ENCODE data around the gene DIDO1.

The DIDO1 gene

GRCh38 chr20:62890444-62890843 lies 35.9 kb downstream of the DIDO1 start:
- peaks cover 79% of the 10 kb centered on the region for H3K36me3 Mint-ChIP-seq (ENCODE audit: insufficient read depth)
- peak overlapping the region in 1 of 2 donors; percentile 76 for H3K27ac Mint-ChIP-seq
- no peak for DNase-seq
- H3K27me3 Mint-ChIP-seq: no peaks in the 10 kb centered on the region
- no peak overlapping the region for H3K4me3 Mint-ChIP-seq
- peaks cover 4 to 6% of the 10 kb centered on the region in 2 donors for H3K4me1 Mint-ChIP-seq (ENCODE audit: low read depth in 2 of 2)
- no peak for ATAC-seq (replicated peaks)
- no peaks in the 10 kb centered on the region for H3K9me3 Mint-ChIP-seq

GRCh38 chr20:62889871-62890270 lies 36.4 kb downstream of the DIDO1 start:
- no peak overlapping the region for H3K4me3 Mint-ChIP-seq
- ATAC-seq (replicated peaks) (no peak), DNase-seq (no peak)
- H3K36me3 Mint-ChIP-seq (ENCODE audit: insufficient read depth): peaks cover 73% of the 10 kb centered on the region
- H3K4me1 Mint-ChIP-seq (ENCODE audit: low read depth in 2 of 2): peaks cover 4 to 6% of the 10 kb centered on the region in 2 donors
- H3K27ac Mint-ChIP-seq: no peak overlapping the region
- H3K27me3 Mint-ChIP-seq: no peaks in the 10 kb centered on the region
- no peaks in the 10 kb centered on the region for H3K9me3 Mint-ChIP-seq

- DNase-seq (no peak), ATAC-seq (replicated peaks) (no peak)
- peaks cover 69% of the 10 kb centered on the region for H3K36me3 Mint-ChIP-seq (ENCODE audit: insufficient read depth)
- no peak overlapping the region for H3K4me3 Mint-ChIP-seq
- peaks cover 4 to 6% of the 10 kb centered on the region in 2 donors for H3K4me1 Mint-ChIP-seq (ENCODE audit: low read depth in 2 of 2)
- no peak overlapping the region for H3K27ac Mint-ChIP-seq
- H3K9me3 Mint-ChIP-seq: no peaks in the 10 kb centered on the region
- no peaks in the 10 kb centered on the region for H3K27me3 Mint-ChIP-seq
Measured at GRCh38 chr20:62889411-62889810, 36.9 kb downstream of the DIDO1 start.

GRCh38 chr20:62888910-62889309 lies 37.4 kb downstream of the DIDO1 start:
- Mint-ChIP-seq H3K4me1 (ENCODE audit: low read depth in 2 of 2) (peaks cover 4 to 6% of the 10 kb centered on the region in 2 donors), H3K4me3 (no peak overlapping the region), H3K27ac (no peak overlapping the region), H3K27me3 (no peaks in the 10 kb centered on the region), H3K9me3 (no peaks in the 10 kb centered on the region), H3K36me3 (ENCODE audit: insufficient read depth) (peaks cover 64% of the 10 kb centered on the region)
- ATAC-seq (replicated peaks) (no peak), DNase-seq (no peak)

- DNase-seq (no peak), ATAC-seq (replicated peaks) (no peak)
- Mint-ChIP-seq H3K9me3 (no peaks in the 10 kb centered on the region), H3K4me3 (no peak overlapping the region), H3K4me1 (ENCODE audit: low read depth in 2 of 2) (peaks cover 4 to 6% of the 10 kb centered on the region in 2 donors), H3K36me3 (ENCODE audit: insufficient read depth) (peaks cover 63% of the 10 kb centered on the region), H3K27me3 (no peaks in the 10 kb centered on the region), H3K27ac (no peak overlapping the region)
Measured at GRCh38 chr20:62888406-62888805, 37.9 kb downstream of the DIDO1 start.

DNA sequence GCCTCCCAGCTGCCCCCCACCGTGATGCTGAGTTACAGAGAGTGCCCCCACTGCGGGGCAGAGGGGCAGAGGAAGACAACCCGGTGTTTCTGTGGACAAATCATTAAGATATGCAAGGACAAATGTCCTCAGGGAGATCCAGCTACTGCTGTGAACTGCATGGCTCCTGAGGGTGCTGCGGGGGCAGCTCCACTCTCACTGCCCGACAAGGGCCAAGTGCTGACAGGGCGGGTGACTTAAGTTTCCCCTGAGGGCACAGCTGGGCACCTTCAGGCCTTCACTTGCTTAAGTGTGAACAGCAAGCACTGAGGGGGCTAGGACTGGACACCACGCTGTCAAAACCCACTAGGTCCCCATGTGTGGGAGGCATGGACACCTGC lies 38.5 kb downstream of the DIDO1 start:
- ATAC-seq (replicated peaks): no peak
- Mint-ChIP-seq H3K27me3 (no peaks in the 10 kb centered on the region), H3K36me3 (ENCODE audit: insufficient read depth) (peaks cover 57% of the 10 kb centered on the region), H3K27ac (no peak overlapping the region), H3K4me3 (no peak overlapping the region), H3K4me1 (ENCODE audit: low read depth in 2 of 2) (peaks cover 4 to 6% of the 10 kb centered on the region in 2 donors), H3K9me3 (no peaks in the 10 kb centered on the region)
- DNase-seq: no peak

GRCh38 chr20:62887152-62887859 lies 39.0 kb downstream of the DIDO1 start:
- Mint-ChIP-seq H3K9me3 (no peaks in the 10 kb centered on the region), H3K4me1 (ENCODE audit: low read depth in 2 of 2) (peaks cover 4 to 6% of the 10 kb centered on the region in 2 donors), H3K4me3 (no peak overlapping the region), H3K36me3 (ENCODE audit: insufficient read depth) (peaks cover 52% of the 10 kb centered on the region), H3K27me3 (no peaks in the 10 kb centered on the region), H3K27ac (no peak overlapping the region)
- peak; percentile 79 for ATAC-seq (replicated peaks)
- DNase-seq: peak; percentile 25 to 31 (median 27)

GRCh38 chr20:62886709-62887058 lies 39.6 kb downstream of the DIDO1 start:
- no peak for ATAC-seq (replicated peaks)
- Mint-ChIP-seq H3K4me3 (no peak overlapping the region), H3K9me3 (no peaks in the 10 kb centered on the region), H3K27ac (no peak overlapping the region), H3K36me3 (ENCODE audit: insufficient read depth) (peaks cover 45% of the 10 kb centered on the region), H3K4me1 (ENCODE audit: low read depth in 2 of 2) (peaks cover 4 to 6% of the 10 kb centered on the region in 2 donors), H3K27me3 (no peaks in the 10 kb centered on the region)
- no peak for DNase-seq

DNA sequence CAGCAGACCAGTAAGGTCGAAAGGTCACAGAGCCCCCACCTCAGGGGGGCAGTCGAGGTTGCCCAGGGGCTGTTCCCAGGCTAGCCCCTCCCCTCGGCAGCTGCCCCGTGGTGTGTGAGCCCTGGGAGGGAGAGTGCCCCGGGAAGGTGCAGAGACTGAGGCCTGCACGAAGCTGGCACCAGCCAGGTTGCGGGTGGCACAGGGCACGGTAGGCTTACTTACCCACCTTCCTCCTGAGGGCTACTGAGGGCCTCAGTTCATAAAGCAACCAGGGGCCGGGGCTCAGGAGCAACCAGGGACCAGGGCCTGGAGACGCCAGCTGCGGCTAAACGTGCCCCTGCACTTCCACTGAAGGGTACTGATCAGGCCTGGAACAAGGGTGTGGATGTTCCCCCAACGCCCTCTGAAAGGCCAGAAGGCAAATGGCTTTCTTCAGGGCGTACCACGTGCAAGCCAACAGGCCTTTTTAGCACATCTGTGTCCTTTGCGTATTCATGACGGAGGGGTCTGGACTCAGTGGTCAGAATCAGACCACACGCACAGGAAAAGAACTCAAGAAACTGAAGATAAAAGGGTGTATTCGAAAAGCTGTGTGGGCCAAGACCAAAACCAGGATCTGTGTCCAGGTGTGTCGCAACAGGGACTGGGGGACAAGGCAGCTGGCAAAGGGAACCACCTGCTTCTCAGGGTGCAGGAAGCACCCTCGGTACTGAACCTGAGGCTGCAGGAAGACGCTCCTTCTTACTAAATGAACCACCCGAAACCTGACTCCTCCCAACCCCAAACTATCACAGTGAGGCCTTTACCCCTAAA lies 40.2 kb downstream of the DIDO1 start:
- no peaks in the 10 kb centered on the region for H3K9me3 Mint-ChIP-seq
- H3K36me3 Mint-ChIP-seq (ENCODE audit: insufficient read depth): peaks cover 40% of the 10 kb centered on the region
- no peaks in the 10 kb centered on the region for H3K27me3 Mint-ChIP-seq
- peaks cover 4 to 6% of the 10 kb centered on the region in 2 donors for H3K4me1 Mint-ChIP-seq (ENCODE audit: low read depth in 2 of 2)
- no peak overlapping the region for H3K4me3 Mint-ChIP-seq
- no peak overlapping the region for H3K27ac Mint-ChIP-seq
- ATAC-seq (replicated peaks) (no peak), DNase-seq (no peak)

- DNase-seq (no peak), ATAC-seq (replicated peaks) (no peak)
- no peaks in the 10 kb centered on the region for H3K27me3 Mint-ChIP-seq
- no peak overlapping the region for H3K27ac Mint-ChIP-seq
- H3K4me1 Mint-ChIP-seq (ENCODE audit: low read depth in 2 of 2): peaks cover 4 to 6% of the 10 kb centered on the region in 2 donors
- no peak overlapping the region for H3K4me3 Mint-ChIP-seq
- no peaks in the 10 kb centered on the region for H3K9me3 Mint-ChIP-seq
- peaks cover 31% of the 10 kb centered on the region for H3K36me3 Mint-ChIP-seq (ENCODE audit: insufficient read depth)
Measured at GRCh38 chr20:62885046-62885895, 41.0 kb downstream of the DIDO1 start.

DNA sequence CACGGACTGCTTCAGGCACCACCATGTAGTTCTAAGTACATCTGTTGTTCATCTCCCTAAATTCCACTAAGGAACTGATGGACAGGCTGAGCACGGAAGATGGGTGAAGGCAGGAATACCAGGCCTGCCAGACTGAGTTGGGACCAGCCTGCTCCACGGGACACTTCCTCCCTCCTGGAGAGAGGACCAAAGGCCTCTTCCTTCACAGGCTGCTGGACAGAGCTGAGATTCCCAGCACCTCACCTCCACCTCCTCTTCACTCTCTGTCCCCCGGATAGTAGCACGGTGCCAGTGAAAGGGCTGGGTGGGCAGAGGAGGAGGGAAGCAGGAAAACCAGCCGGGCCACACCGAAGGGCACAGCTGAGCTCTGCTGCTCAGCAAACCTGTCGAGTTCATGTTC lies 41.7 kb downstream of the DIDO1 start:
- Mint-ChIP-seq H3K36me3 (ENCODE audit: insufficient read depth) (peaks cover 24% of the 10 kb centered on the region), H3K4me3 (no peak overlapping the region), H3K4me1 (ENCODE audit: low read depth in 2 of 2) (peaks cover 4 to 6% of the 10 kb centered on the region in 2 donors), H3K9me3 (no peaks in the 10 kb centered on the region), H3K27me3 (no peaks in the 10 kb centered on the region), H3K27ac (no peak overlapping the region)
- DNase-seq (no peak), ATAC-seq (replicated peaks) (no peak)

DNA sequence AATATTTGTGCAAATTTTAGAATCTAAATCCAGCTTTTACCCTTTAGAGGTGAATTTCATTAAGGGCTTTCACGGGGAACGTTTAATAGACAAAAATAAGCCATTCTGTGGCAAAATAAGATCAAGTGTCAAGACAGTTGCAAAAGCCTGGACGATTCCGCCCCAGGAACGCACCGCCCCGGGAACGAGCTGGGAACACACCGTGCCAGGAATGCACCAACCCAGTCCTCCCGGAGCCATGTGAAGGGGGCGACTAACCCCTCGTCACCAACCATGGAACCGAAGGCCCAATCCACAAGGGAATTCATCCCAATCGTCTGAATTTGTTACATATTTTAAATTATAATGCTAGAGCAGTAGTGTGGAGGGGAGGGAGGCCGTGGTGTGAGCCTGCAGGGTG lies 43.9 kb downstream of the DIDO1 start:
- peaks cover 4% of the 10 kb centered on the region in 2 donors for H3K4me1 Mint-ChIP-seq (ENCODE audit: low read depth in 2 of 2)
- no peaks in the 10 kb centered on the region for H3K9me3 Mint-ChIP-seq
- H3K27ac Mint-ChIP-seq: no peak overlapping the region
- ATAC-seq (replicated peaks) (no peak), DNase-seq (no peak)
- no peak overlapping the region for H3K4me3 Mint-ChIP-seq
- H3K27me3 Mint-ChIP-seq: no peaks in the 10 kb centered on the region
- peaks cover 10% of the 10 kb centered on the region for H3K36me3 Mint-ChIP-seq (ENCODE audit: insufficient read depth)

DNA sequence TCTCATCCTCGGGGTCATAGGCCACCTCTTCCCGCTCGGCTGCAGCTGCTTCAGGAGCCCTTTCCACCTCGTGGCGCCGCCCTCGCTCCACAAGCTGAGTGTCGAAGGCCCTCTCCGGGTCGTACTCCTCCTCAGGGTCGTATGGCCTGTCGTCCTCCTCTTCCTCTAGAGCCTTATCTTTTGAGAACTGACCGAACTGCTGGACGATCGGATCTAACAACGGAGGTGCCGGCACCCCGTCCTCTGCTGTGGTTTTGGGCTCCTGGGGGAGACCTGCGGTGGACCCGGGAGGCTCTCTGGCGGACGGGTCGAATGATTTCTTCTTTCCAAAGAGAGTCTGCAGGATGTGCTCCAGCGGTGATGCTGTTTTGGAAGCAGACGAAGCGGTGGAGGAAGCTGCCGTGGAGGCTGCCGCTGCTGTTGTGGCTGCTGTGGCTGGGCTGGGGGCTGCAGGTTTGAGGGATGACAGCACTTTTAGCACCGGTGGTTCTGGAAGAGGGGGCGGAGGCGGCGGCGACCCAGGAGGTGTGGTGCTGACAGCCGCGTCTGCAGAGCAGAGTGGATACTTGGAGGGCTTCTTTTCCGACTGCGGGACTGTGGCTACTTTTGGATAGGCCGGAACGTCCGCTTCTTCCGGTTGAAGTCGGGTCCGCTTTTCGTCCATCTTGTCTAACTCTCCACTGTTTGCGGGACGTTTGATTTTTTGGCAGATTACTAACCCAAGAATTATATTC lies 44.5 kb downstream of the DIDO1 start:
- H3K27ac Mint-ChIP-seq: no peak overlapping the region
- peaks cover 7% of the 10 kb centered on the region for H3K36me3 Mint-ChIP-seq (ENCODE audit: insufficient read depth)
- H3K27me3 Mint-ChIP-seq: no peaks in the 10 kb centered on the region
- peaks cover 2 to 3% of the 10 kb centered on the region in 2 donors for H3K4me1 Mint-ChIP-seq (ENCODE audit: low read depth in 2 of 2)
- no peak overlapping the region for H3K4me3 Mint-ChIP-seq
- no peak for ATAC-seq (replicated peaks)
- no peaks in the 10 kb centered on the region for H3K9me3 Mint-ChIP-seq
- DNase-seq: no peak

Data from effector memory CD8-positive, alpha-beta T cell (primary cell).